Measurements from ENCODE around the gene SCARF2.

GRCh38 chr22:20412474-20413216, 25.0 kb downstream of the SCARF2 start:
- TF ChIP-seq POLR2A (IDR thresholded peaks at IDR 0.05) (no peak), CTCF (IDR thresholded peaks at IDR 0.05) (no peak), POLR2AphosphoS5 (IDR thresholded peaks at IDR 0.05) (no peak)

All from prostate gland (tissue), 2 donors.